HepG2 (cell line): ENCODE results near the gene ONECUT2. TPM values are rescaled to one million over a fixed set of nuclear protein-coding genes. Genes with fewer than 3 reads are reported as not detected.
A peak's percentile ranks its signal among the peaks of the same experiment; 100 is the strongest.

ENCODE experiments used
- DNMT1 ChIP-seq: sonication (generic); formaldehyde crosslinking; IDR thresholded peaks from 2 replicates; pipeline ENCODE4 v1.5.1; 2020; ENCODE audit warnings: mild to moderate bottlenecking, missing genetic modification reagents
- ELF1 ChIP-seq: sonication (generic); formaldehyde crosslinking; IDR thresholded peaks from 2 replicates; pipeline ENCODE4 v1.4.0; 2020; ENCODE audit warnings: missing genetic modification reagents
- GPN1 ChIP-seq: sonication (generic); formaldehyde crosslinking; IDR thresholded peaks from 2 replicates; pipeline ENCODE4 v1.5.1; 2020; ENCODE audit warnings: missing genetic modification reagents, borderline replicate concordance
- HOXA9 ChIP-seq: sonication (generic); formaldehyde crosslinking; IDR thresholded peaks from 2 replicates; pipeline ENCODE4 v1.8.1; 2022; ENCODE audit warnings: missing genetic modification reagents, mild to moderate bottlenecking, moderate library complexity, borderline replicate concordance
- KDM3A ChIP-seq: IDR thresholded peaks from 2 replicates; pipeline ENCODE4 v1.6.1; 2018; ENCODE audit warnings: low read depth, missing compliant biosample characterization
- PAXIP1 ChIP-seq: sonication (generic); formaldehyde crosslinking; conservative IDR thresholded peaks from 2 replicates; pipeline ENCODE4 v1.4.0; 2020; ENCODE audit warnings: mild to moderate bottlenecking, missing genetic modification reagents, moderate library complexity
- PHF20 ChIP-seq: sonication (generic); formaldehyde crosslinking; IDR thresholded peaks from 2 replicates; pipeline ENCODE4 v1.5.0; 2020; ENCODE audit warnings: mild to moderate bottlenecking, missing genetic modification reagents
- SAP130 ChIP-seq: IDR thresholded peaks from 2 replicates; pipeline ENCODE4 v1.6.1; 2016; ENCODE audit warnings: low read depth
- TARDBP ChIP-seq: sonication (generic); formaldehyde crosslinking; IDR thresholded peaks from 2 replicates; pipeline ENCODE4 v1.8.0; 2022; ENCODE audit warnings: mild to moderate bottlenecking, missing genetic modification reagents
- THAP7 ChIP-seq: sonication (generic); formaldehyde crosslinking; IDR thresholded peaks from 2 replicates; pipeline ENCODE4 v1.8.1; 2023; ENCODE audit warnings: mild to moderate bottlenecking, missing genetic modification reagents
- U2AF1 ChIP-seq: fragments of 200-400 bp; formaldehyde crosslinking; optimal IDR thresholded peaks from 2 replicates; pipeline ENCODE3; 2017; ENCODE audit warnings: mild to moderate bottlenecking, low read depth, low read length
- YEATS4 ChIP-seq: sonication (generic); formaldehyde crosslinking; IDR thresholded peaks from 2 replicates; pipeline ENCODE4 v1.4.0; 2020; ENCODE audit warnings: missing genetic modification reagents, borderline replicate concordance
- ZBTB40 ChIP-seq, 2 experiments: fragments of 450-650 bp in 1 of 2; sonication (generic) in 1 of 2; formaldehyde crosslinking in 1 of 2; IDR thresholded peaks; 2 replicates each; pipeline versions ENCODE4 v1.6.1 to v1.8.0; 2016 to 2022; ENCODE audit warnings: antibody characterized with exemption in 1 of 2, mild to moderate bottlenecking in 1 of 2, missing genetic modification reagents in 1 of 2
- ZNF263 ChIP-seq: sonication (generic); formaldehyde crosslinking; IDR thresholded peaks from 2 replicates; pipeline ENCODE4 v1.4.0; 2020; ENCODE audit warnings: missing genetic modification reagents
- ZNF317 ChIP-seq: sonication (generic); formaldehyde crosslinking; IDR thresholded peaks from 2 replicates; pipeline ENCODE4 v1.5.0; 2020; ENCODE audit warnings: mild to moderate bottlenecking, missing genetic modification reagents
- ZNF724P ChIP-seq: sonication (generic); formaldehyde crosslinking; IDR thresholded peaks from 2 replicates; pipeline ENCODE4 v1.8.0; 2022; ENCODE audit warnings: missing genetic modification reagents, borderline replicate concordance
- ZSCAN29 ChIP-seq: sonication (generic); formaldehyde crosslinking; conservative IDR thresholded peaks from 2 replicates; pipeline ENCODE4 v1.4.0; 2020; ENCODE audit warnings: mild to moderate bottlenecking, missing genetic modification reagents
- polyA plus RNA-seq, 8 experiments: library from polyadenylated mRNA; depleted of rRNA in 3 of 8; stranded (reverse) in 7 of 8; unstranded in 1 of 8; fragments of >200 nt; fragmentation: Illumina TruSeq in 4 of 8; extraction: Trizol in 4 of 8; gene quantifications; 2 replicates each; pipeline versions ENCODE4 v1.2.1 to v1.2.3, GENCODE V29; 2011 to 2016; ENCODE audit warnings: low read depth in 4 of 8, missing spikeins in 1 of 8, mixed read lengths in 1 of 8; ENCODE audit not compliant: insufficient read depth in 1 of 8
- total RNA-seq, 5 experiments: library from RNA; depleted of rRNA; stranded (reverse); fragments of >200 nt; fragmentation: Illumina TruSeq; extraction: Trizol; gene quantifications; 2 replicates each; pipeline ENCODE4 v1.2.3, GENCODE V29; 2016; ENCODE audit warnings: low read depth in 1 of 5

The ONECUT2 gene
- total and polyA plus RNA-seq, 2 of the 13 experiments (the other 11 are each of a cell fraction or from before 2014, with no cell fraction given), result 3.0 to 3.2 TPM

- TF ChIP-seq THAP7 (CRISPR knock-in tag) (no peak), GPN1 (no peak), ZNF724P (no peak), ZBTB40 (IDR thresholded peaks at IDR 0.05) (no peak), ZBTB40 (CRISPR knock-in tag; IDR thresholded peaks at IDR 0.05) (no peak), ZSCAN29 (CRISPR knock-in tag) (no peak), PHF20 (CRISPR knock-in tag) (no peak), SAP130 (peak; percentile 46; the same call in 1 of the 2 replicates), DNMT1 (CRISPR knock-in tag) (no peak), ELF1 (no peak), PAXIP1 (CRISPR knock-in tag) (peak; percentile 47), KDM3A (CRISPR knock-in tag) (no peak), HOXA9 (CRISPR knock-in tag) (no peak), YEATS4 (CRISPR knock-in tag) (no peak), TARDBP (CRISPR knock-in tag) (0 out of 2 replicates have a peak, but pooled peaks have one; percentile 17), ZNF263 (CRISPR knock-in tag) (no peak), U2AF1 (no peak), ZNF317 (CRISPR knock-in tag) (no peak)
These were observed 92.5 kb downstream of the ONECUT2 start (continued) for GRCh38 chr18:57527556-57528229.
